Liver (tissue), 9 donors: ENCODE data around the gene IRF2. TPM values are rescaled to one million over a fixed set of nuclear protein-coding genes. Genes with fewer than 3 reads are reported as not detected.
A peak's percentile ranks its signal among the peaks of the same experiment; 100 is the strongest.

Source experiments
- DNase-seq: peaks from one replicate; pipeline ENCODE4 v3.0.0-alpha.2; 2017; ENCODE audit warnings: low spot score
- H3K27ac ChIP-seq, 2 donors: one replicate each; pipeline ENCODE4 v1.7.0; 2013; ENCODE audit warnings: inconsistent platforms in 2 of 2, low read length in 2 of 2, control low read depth in 1 of 2, low read depth in 1 of 2, mild to moderate bottlenecking in 1 of 2
- H3K27me3 ChIP-seq, 4 donors: one replicate each; pipeline versions ENCODE4 v1.6.1 to v1.7.0; 2013; ENCODE audit warnings: low read length in 3 of 4, inconsistent platforms in 1 of 4, mild to moderate bottlenecking in 1 of 4, moderate library complexity in 1 of 4; ENCODE audit not compliant: control insufficient read depth in 4 of 4, insufficient read depth in 4 of 4
- H3K36me3 ChIP-seq, 4 donors: one replicate each; pipeline versions ENCODE4 v1.6.1 to v1.7.0; 2013; ENCODE audit warnings: low read length in 3 of 4, mild to moderate bottlenecking in 3 of 4, low read depth in 1 of 4, moderate library complexity in 1 of 4; ENCODE audit not compliant: control insufficient read depth in 4 of 4, insufficient read depth in 3 of 4
- H3K4me1 ChIP-seq, 4 donors: one replicate each; pipeline versions ENCODE4 v1.6.1 to v1.7.0; 2013; ENCODE audit warnings: low read length in 3 of 4, mild to moderate bottlenecking in 3 of 4, moderate library complexity in 1 of 4; ENCODE audit not compliant: control insufficient read depth in 4 of 4, insufficient read depth in 4 of 4
- H3K4me3 ChIP-seq, 3 donors: one replicate each; pipeline versions ENCODE4 v1.6.1 to v1.7.0; 2013; ENCODE audit warnings: low read length in 3 of 3, control low read depth in 1 of 3, low read depth in 1 of 3, mild to moderate bottlenecking in 1 of 3
- H3K9ac ChIP-seq, 2 donors: one replicate each; pipeline ENCODE4 v1.7.0; 2013; ENCODE audit warnings: low read length in 2 of 2, mild to moderate bottlenecking in 2 of 2, moderate library complexity in 2 of 2, control low read depth in 1 of 2, low read depth in 1 of 2
- H3K9me3 ChIP-seq, 4 donors: one replicate each; pipeline versions ENCODE4 v1.6.1 to v1.7.0; 2013; ENCODE audit warnings: low read length in 3 of 4; ENCODE audit not compliant: control insufficient read depth in 4 of 4
- ATF3 ChIP-seq: IDR thresholded peaks from 2 replicates; pipeline ENCODE4 v1.6.1; 2016; ENCODE audit warnings: antibody characterized with exemption
- CTCF ChIP-seq: fragments of 150-350 bp; IDR thresholded peaks from 2 replicates; pipeline ENCODE4 v1.5.1; 2017; ENCODE audit warnings: improper control_type of control experiment, low read depth, low read length; ENCODE audit not compliant: missing input control
- EGR1 ChIP-seq, 2 donors: IDR thresholded peaks; 2 replicates each; pipeline ENCODE4 v1.6.1; 2016 to 2018; ENCODE audit warnings: antibody characterized with exemption in 2 of 2, low read depth in 2 of 2
- FOXA1 ChIP-seq: IDR thresholded peaks from 2 replicates; pipeline ENCODE4 v1.6.1; 2016; ENCODE audit warnings: antibody characterized with exemption
- FOXA2 ChIP-seq: IDR thresholded peaks from 2 replicates; pipeline ENCODE4 v1.6.1; 2016; ENCODE audit warnings: antibody characterized with exemption
- GABPA ChIP-seq, 2 donors: IDR thresholded peaks in 1 of 2; conservative IDR thresholded peaks in 1 of 2; 2 replicates each; pipeline ENCODE4 v1.6.1; 2016; ENCODE audit warnings: antibody characterized with exemption in 2 of 2, mild to moderate bottlenecking in 1 of 2, moderate library complexity in 1 of 2
- HNF4A ChIP-seq, 2 donors: conservative IDR thresholded peaks; 2 replicates each; pipeline ENCODE4 v1.6.1; 2016; ENCODE audit warnings: antibody characterized with exemption in 2 of 2, mild to moderate bottlenecking in 2 of 2
- JUND ChIP-seq, 2 donors: IDR thresholded peaks; 2 replicates each; pipeline ENCODE4 v1.6.1; 2016; ENCODE audit warnings: antibody characterized with exemption in 2 of 2
- MAX ChIP-seq: IDR thresholded peaks from 2 replicates; pipeline ENCODE4 v1.6.1; 2016; ENCODE audit warnings: antibody characterized with exemption
- NR2F2 ChIP-seq: IDR thresholded peaks from 2 replicates; pipeline ENCODE4 v1.6.1; 2016; ENCODE audit warnings: antibody characterized with exemption
- RAD21 ChIP-seq, 2 donors: IDR thresholded peaks; 2 replicates each; pipeline ENCODE4 v1.6.1; 2016; ENCODE audit warnings: antibody characterized with exemption in 2 of 2, mild to moderate bottlenecking in 2 of 2
- REST ChIP-seq: IDR thresholded peaks from 2 replicates; pipeline ENCODE4 v1.6.1; 2016; ENCODE audit warnings: antibody characterized with exemption, mild to moderate bottlenecking
- RXRA ChIP-seq, 2 donors: IDR thresholded peaks; 2 replicates each; pipeline ENCODE4 v1.6.1; 2017 to 2018; ENCODE audit warnings: antibody characterized with exemption in 2 of 2, mild to moderate bottlenecking in 1 of 2
- SP1 ChIP-seq: IDR thresholded peaks from 2 replicates; pipeline ENCODE4 v1.6.1; 2018; ENCODE audit warnings: antibody characterized with exemption, mild to moderate bottlenecking
- TAF1 ChIP-seq: conservative IDR thresholded peaks from 2 replicates; pipeline ENCODE4 v1.6.1; 2016; ENCODE audit warnings: antibody characterized with exemption, mild to moderate bottlenecking
- YY1 ChIP-seq: IDR thresholded peaks from 2 replicates; pipeline ENCODE4 v1.6.1; 2016; ENCODE audit warnings: antibody characterized with exemption, mild to moderate bottlenecking
- WGBS: extraction: QIAGEN DNeasy Blood & Tissue Kit; methylation state at CpG from one replicate; pipeline ENCODE4 v1.1.7; 2013; 5-methylcytosine and 5-hydroxymethylcytosine counted together
- polyA plus RNA-seq, 2 donors: library from polyadenylated mRNA; stranded (reverse) in 1 of 2; unstranded in 1 of 2; fragments of 200-250 nt in 1 of 2; fragments of >200 nt in 1 of 2; fragmentation: Nextera tagmentation in 1 of 2; extraction: Ambion mirVana in 1 of 2; gene quantifications; one replicate each; pipeline versions ENCODE4 v1.2.1 to v1.2.3, GENCODE V29; 2013 to 2015
- total RNA-seq, 2 donors: library from RNA; depleted of rRNA; stranded (reverse); fragments of >200 nt; gene quantifications; one replicate each; pipeline ENCODE4 v1.2.3, GENCODE V29; 2014
- TF ChIP-seq, protein P1 (sequence below): IDR thresholded peaks from 2 replicates; pipeline ENCODE4 v1.6.1; 2016; ENCODE audit warnings: antibody characterized with exemption
- donor health status: healthy.
- donor health status: healthy.
- donor health status: healthy.
- donor health status: healthy.
- donor health status: healthy.

Gene IRF2
- total and polyA plus RNA-seq, 4 donors, result 12.9 to 25.5 (median 22.2) TPM

DNA sequence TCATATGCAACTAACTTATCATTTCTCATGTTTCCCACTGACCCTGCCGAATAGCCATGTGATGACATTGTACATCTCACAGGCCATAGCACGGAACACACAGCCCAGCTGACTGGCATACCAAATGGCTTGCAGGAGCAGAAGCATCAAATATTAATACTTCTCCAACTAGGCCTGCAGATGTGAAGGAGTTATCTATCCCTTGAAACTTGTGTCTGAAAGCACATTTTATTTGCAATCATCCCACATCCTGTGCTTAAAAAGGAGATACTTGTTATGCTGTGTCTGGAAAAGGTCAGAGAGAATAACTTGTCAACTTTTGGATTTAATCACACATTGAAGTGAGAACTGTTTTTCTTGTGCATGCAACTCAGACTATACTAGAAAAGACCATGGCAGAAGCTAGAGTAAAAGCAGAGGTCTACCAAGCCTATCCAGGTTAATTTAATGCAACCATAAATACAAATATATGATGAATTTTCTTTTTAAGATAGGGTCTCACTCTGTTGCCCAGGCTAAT lies 100.4 kb downstream of the IRF2 start (continued):
- no peak for TF ChIP-seq CTCF
- no peak for TF ChIP-seq YY1
- TF ChIP-seq SP1, result no peak

GRCh38 chr4:184371390-184371787 lies 103.0 kb downstream of the IRF2 start:
- Histone ChIP-seq H3K4me3 (no peak overlapping the region), H3K27me3 (no peaks in the 10 kb centered on the region), H3K4me1 (peaks cover 2 to 14% (median 13%) of the 10 kb centered on the region in 4 donors), H3K9ac (no peak overlapping the region), H3K36me3 (peaks cover 0 to 6% (median 1%) of the 10 kb centered on the region in 4 donors), H3K9me3 (no peaks in the 10 kb centered on the region), H3K27ac (peak overlapping the region; percentile 47 to 64)
- DNase-seq, result no peak
- WGBS, result 49% methylated on average over 12 of the region's 12 CpGs
- TF ChIP-seq HNF4A (conservative IDR thresholded peaks at IDR 0.05) (peak; percentile 54 to 62), RAD21 (IDR thresholded peaks at IDR 0.05) (peak in 1 of 2 donors; percentile 58), RXRA (IDR thresholded peaks at IDR 0.05) (peak; percentile 9 to 33), YY1 (no peak), ATF3 (no peak)

- Histone ChIP-seq H3K4me3 (no peak overlapping the region), H3K9me3 (no peaks in the 10 kb centered on the region), H3K9ac (no peak overlapping the region), H3K36me3 (peaks cover 0 to 6% (median 1%) of the 10 kb centered on the region in 4 donors), H3K27ac (peak overlapping the region; percentile 47 to 64), H3K27me3 (no peaks in the 10 kb centered on the region), H3K4me1 (peaks cover 2 to 14% (median 13%) of the 10 kb centered on the region in 4 donors)
- no peak for DNase-seq
- WGBS, result 71% methylated on average over 8 of the region's 8 CpGs
- no peak for TF ChIP-seq FOXA1
- TF ChIP-seq RXRA (IDR thresholded peaks at IDR 0.05), result peak; percentile 26 to 55
- TF ChIP-seq, protein P1, sequence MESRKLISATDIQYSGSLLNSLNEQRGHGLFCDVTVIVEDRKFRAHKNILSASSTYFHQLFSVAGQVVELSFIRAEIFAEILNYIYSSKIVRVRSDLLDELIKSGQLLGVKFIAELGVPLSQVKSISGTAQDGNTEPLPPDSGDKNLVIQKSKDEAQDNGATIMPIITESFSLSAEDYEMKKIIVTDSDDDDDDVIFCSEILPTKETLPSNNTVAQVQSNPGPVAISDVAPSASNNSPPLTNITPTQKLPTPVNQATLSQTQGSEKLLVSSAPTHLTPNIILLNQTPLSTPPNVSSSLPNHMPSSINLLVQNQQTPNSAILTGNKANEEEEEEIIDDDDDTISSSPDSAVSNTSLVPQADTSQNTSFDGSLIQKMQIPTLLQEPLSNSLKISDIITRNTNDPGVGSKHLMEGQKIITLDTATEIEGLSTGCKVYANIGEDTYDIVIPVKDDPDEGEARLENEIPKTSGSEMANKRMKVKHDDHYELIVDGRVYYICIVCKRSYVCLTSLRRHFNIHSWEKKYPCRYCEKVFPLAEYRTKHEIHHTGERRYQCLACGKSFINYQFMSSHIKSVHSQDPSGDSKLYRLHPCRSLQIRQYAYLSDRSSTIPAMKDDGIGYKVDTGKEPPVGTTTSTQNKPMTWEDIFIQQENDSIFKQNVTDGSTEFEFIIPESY, result no peak
- no peak for TF ChIP-seq ATF3
- TF ChIP-seq TAF1, result no peak
- TF ChIP-seq MAX, result peak; percentile 53
- peak; percentile 30 to 41 for TF ChIP-seq RAD21 (IDR thresholded peaks at IDR 0.05)
- no peak for TF ChIP-seq GABPA (IDR thresholded peaks at IDR 0.05 in 1 of 2, conservative IDR thresholded peaks at IDR 0.05 in 1 of 2)
- TF ChIP-seq YY1, result peak; percentile 44
- no peak for TF ChIP-seq CTCF
- TF ChIP-seq JUND (IDR thresholded peaks at IDR 0.05), result no peak
- peak; percentile 43 for TF ChIP-seq SP1
- no peak for TF ChIP-seq REST
- TF ChIP-seq EGR1 (IDR thresholded peaks at IDR 0.05; ENCODE audit: low read depth in 2 of 2), result no peak
- peak; percentile 92 for TF ChIP-seq NR2F2
- TF ChIP-seq FOXA2, result no peak
These were observed 103.5 kb downstream of the IRF2 start for GRCh38 chr4:184370711-184371389.
